Measurements from ENCODE around the gene ATP4B. TPM values are rescaled to one million over a fixed set of nuclear protein-coding genes. Genes with fewer than 3 reads are reported as not detected.
A peak's percentile ranks its signal among the peaks of the same experiment; 100 is the strongest.
"Not testable (repeated sequence)": the region's sequence is repeated elsewhere in the genome, so short reads cannot be mapped to it uniquely, and the experiment has no call there.

ATP4B gene
- total and polyA plus RNA-seq, 2 donors (not counting 3 experiments of a cell fraction or from before 2014, with no cell fraction given) = 0.06 TPM; not detected in 1

DNA sequence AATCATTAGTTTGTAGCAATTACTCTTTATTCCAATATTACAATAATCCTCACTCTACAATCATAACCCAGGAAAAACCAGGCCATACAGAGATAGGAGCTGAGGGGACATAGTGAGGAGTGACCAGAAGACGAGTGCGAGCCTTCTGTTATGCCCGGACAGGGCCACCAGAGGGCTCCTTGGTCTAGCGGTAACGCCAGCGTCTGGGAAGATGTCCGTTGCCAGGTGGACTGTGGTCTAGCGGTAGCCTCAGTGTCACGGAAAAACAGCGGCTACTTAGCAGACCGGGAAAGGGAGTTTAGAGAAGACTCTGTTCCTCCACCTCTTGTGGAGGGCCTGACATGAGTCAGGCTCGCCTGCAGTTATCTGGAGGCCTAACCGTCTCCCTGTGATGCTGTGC lies 36.5 kb downstream of the ATP4B start:
- intact Hi-C loops (cut with micrococcal nuclease); CTCF ChIA-PET; H3K27me3 ChIP-seq (ENCODE audit: control insufficient read depth in 2 of 2, insufficient read depth in 2 of 2, low read length in 2 of 2); FAIRE-seq; H3K9ac ChIP-seq (replicated peaks; ENCODE audit: extremely low read depth, insufficient read depth, low read length); H3K9me3 ChIP-seq (replicated peaks; ENCODE audit: control insufficient read depth, insufficient read depth, low read length); H3K4me1 ChIP-seq (ENCODE audit: control insufficient read depth, extremely low read depth, insufficient read depth, low read length); H3K27ac ChIP-seq (ENCODE audit: insufficient read depth, low read depth, low read length); DNase-seq (ENCODE audit: low read depth, low spot score); BruUV-seq (replicated peaks); H3K4me2 ChIP-seq (ENCODE audit: insufficient read depth, low read length); H3K4me3 ChIP-seq (replicated peaks in 1 of 3; ENCODE audit: insufficient read depth in 1 of 3, low read depth in 1 of 3, low read length in 3 of 3); H2AFZ ChIP-seq (ENCODE audit: low read depth, low read length); H4K20me1 ChIP-seq (replicated peaks; ENCODE audit: control insufficient read depth, extremely low read depth, insufficient read depth, low read length); POLR2A ChIA-PET; H3K36me3 ChIP-seq (ENCODE audit: control insufficient read depth in 2 of 2, extremely low read depth in 1 of 2, insufficient read depth in 2 of 2, low read length in 2 of 2); dilution Hi-C loops (cut with MboI; ENCODE audit: extremely low pct_ligation_motif_present, low sequenced_read_pairs); H3K9me1 ChIP-seq (replicated peaks; ENCODE audit: control insufficient read depth, extremely low read depth, insufficient read depth, low read length): not testable (repeated sequence)
- TF ChIP-seq, protein P1, sequence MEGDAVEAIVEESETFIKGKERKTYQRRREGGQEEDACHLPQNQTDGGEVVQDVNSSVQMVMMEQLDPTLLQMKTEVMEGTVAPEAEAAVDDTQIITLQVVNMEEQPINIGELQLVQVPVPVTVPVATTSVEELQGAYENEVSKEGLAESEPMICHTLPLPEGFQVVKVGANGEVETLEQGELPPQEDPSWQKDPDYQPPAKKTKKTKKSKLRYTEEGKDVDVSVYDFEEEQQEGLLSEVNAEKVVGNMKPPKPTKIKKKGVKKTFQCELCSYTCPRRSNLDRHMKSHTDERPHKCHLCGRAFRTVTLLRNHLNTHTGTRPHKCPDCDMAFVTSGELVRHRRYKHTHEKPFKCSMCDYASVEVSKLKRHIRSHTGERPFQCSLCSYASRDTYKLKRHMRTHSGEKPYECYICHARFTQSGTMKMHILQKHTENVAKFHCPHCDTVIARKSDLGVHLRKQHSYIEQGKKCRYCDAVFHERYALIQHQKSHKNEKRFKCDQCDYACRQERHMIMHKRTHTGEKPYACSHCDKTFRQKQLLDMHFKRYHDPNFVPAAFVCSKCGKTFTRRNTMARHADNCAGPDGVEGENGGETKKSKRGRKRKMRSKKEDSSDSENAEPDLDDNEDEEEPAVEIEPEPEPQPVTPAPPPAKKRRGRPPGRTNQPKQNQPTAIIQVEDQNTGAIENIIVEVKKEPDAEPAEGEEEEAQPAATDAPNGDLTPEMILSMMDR (IDR thresholded peaks at IDR 0.05; ENCODE audit: extremely low read depth in 1 of 2, insufficient read depth in 1 of 2, low read depth in 1 of 2, low read length in 2 of 2) = peak in 1 of 2 donors; percentile 31
- H3K79me2 ChIP-seq (ENCODE audit: control insufficient read depth, insufficient read depth, low read length) = peaks cover 62% of the 10 kb centered on the region

DNA sequence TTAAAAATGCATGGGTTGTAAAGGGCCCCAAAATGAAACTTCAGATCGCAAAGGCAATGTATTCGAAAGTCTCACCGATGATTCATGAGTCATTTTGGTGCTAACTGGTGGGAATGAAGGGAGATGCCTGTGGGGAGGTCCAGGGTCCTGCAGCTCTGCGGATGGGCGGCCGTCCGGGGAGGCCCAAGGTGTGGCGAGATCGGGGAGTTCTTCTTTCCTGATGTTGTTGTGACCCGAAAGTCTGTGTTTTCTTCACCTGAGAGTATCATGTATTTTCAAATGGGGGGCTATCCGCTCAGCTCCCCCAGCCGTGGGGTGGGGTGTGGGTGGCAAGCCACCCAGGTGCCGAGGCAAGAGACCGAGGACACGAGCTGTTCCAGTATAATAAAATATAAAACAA lies 37.0 kb downstream of the ATP4B start:
- Histone ChIP-seq H3K4me3 (replicated peaks in 1 of 3; ENCODE audit: insufficient read depth in 1 of 3, low read depth in 1 of 3, low read length in 3 of 3) (no peak overlapping the region), H4K20me1 (replicated peaks; ENCODE audit: control insufficient read depth, extremely low read depth, insufficient read depth, low read length) (peaks cover 2% of the 10 kb centered on the region), H2AFZ (ENCODE audit: low read depth, low read length) (no peak overlapping the region), H3K27ac (ENCODE audit: insufficient read depth, low read depth, low read length) (no peak overlapping the region), H3K27me3 (ENCODE audit: control insufficient read depth in 2 of 2, insufficient read depth in 2 of 2, low read length in 2 of 2) (no peaks in the 10 kb centered on the region), H3K9ac (replicated peaks; ENCODE audit: extremely low read depth, insufficient read depth, low read length) (no peak overlapping the region), H3K4me1 (ENCODE audit: control insufficient read depth, extremely low read depth, insufficient read depth, low read length) (peaks cover 6% of the 10 kb centered on the region), H3K4me2 (ENCODE audit: insufficient read depth, low read length) (no peak overlapping the region), H3K79me2 (ENCODE audit: control insufficient read depth, insufficient read depth, low read length) (peaks cover 62% of the 10 kb centered on the region), H3K36me3 (ENCODE audit: control insufficient read depth in 2 of 2, extremely low read depth in 1 of 2, insufficient read depth in 2 of 2, low read length in 2 of 2) (peaks cover 0 to 9% of the 10 kb centered on the region in 2 experiments), H3K9me3 (replicated peaks; ENCODE audit: control insufficient read depth, insufficient read depth, low read length) (no peaks in the 10 kb centered on the region), H3K9me1 (replicated peaks; ENCODE audit: control insufficient read depth, extremely low read depth, insufficient read depth, low read length) (no peaks in the 10 kb centered on the region)
- dilution Hi-C loops (cut with MboI; ENCODE audit: extremely low pct_ligation_motif_present, low sequenced_read_pairs) (no loop called here), intact Hi-C loops (cut with micrococcal nuclease) (no loop called here)
- CTCF ChIA-PET = no interaction called here
- POLR2A ChIA-PET = no interaction called here
- TF ChIP-seq POLR2A (IDR thresholded peaks at IDR 0.05; ENCODE audit: low read depth, low read length) (no peak), EZH2 (IDR thresholded peaks at IDR 0.05; ENCODE audit: borderline replicate concordance, low read depth, low read length, severe bottlenecking) (no peak), POLR2AphosphoS5 (IDR thresholded peaks at IDR 0.05; ENCODE audit: insufficient read depth, low read depth, low read length) (no peak), MYC (IDR thresholded peaks at IDR 0.05; ENCODE audit: low read depth, low read length) (no peak), FOS (IDR thresholded peaks at IDR 0.05; ENCODE audit: borderline replicate concordance, insufficient read depth, low read length) (no peak), GATA2 (IDR thresholded peaks at IDR 0.05; ENCODE audit: insufficient read depth, insufficient read length, low read depth, low read length) (no peak)
- DNase-seq (ENCODE audit: low read depth, low spot score) = no peak
- no peak for FAIRE-seq
- no TSS peak for BruUV-seq (replicated peaks)

All from endothelial cell of umbilical vein (primary cell).